ENCODE data around the gene CHMP2A.
A peak's percentile ranks its signal among the peaks of the same experiment; 100 is the strongest.

Gene CHMP2A

GRCh38 chr19:58536852-58537798, 17.8 kb downstream of the CHMP2A start:
- Histone ChIP-seq H3K36me3 (replicated peaks; ENCODE audit: low read depth, low read length) (no peaks in the 10 kb centered on the region), H3K4me1 (ENCODE audit: low read length) (peaks cover 10% of the 10 kb centered on the region), H2AFZ (ENCODE audit: low read depth, low read length) (no peak overlapping the region), H3K9me3 (ENCODE audit: insufficient read depth, low read length) (no peaks in the 10 kb centered on the region), H3K27ac (ENCODE audit: low read length) (no peak overlapping the region), H3K4me3 (ENCODE audit: low read length) (peak overlapping the region; percentile 82), H3K4me2 (ENCODE audit: low read length) (peak overlapping the region; percentile 90), H4K20me1 (ENCODE audit: insufficient read depth, low read length) (no peaks in the 10 kb centered on the region), H3K27me3 (ENCODE audit: low read depth, low read length) (peaks cover 11% of the 10 kb centered on the region), H3K79me2 (ENCODE audit: low read length) (no peaks in the 10 kb centered on the region), H3K9ac (ENCODE audit: low read length) (peak overlapping the region; percentile 66; the same call in 1 of the 2 replicates)
- no peak for TF ChIP-seq CTCF (IDR thresholded peaks at IDR 0.05; ENCODE audit: low read depth, low read length)
- no peak for TF ChIP-seq EZH2phosphoT487 (IDR thresholded peaks at IDR 0.05; ENCODE audit: low read depth)

GRCh38 chr19:58535857-58536256, 19.0 kb downstream of the CHMP2A start:
- H3K27ac ChIP-seq (ENCODE audit: low read length), result no peak overlapping the region
- no peak overlapping the region for H3K9ac ChIP-seq (ENCODE audit: low read length)
- H3K4me3 ChIP-seq (ENCODE audit: low read length), result no peak overlapping the region
- no peak overlapping the region for H3K4me2 ChIP-seq (ENCODE audit: low read length)
- no peaks in the 10 kb centered on the region for H3K9me3 ChIP-seq (ENCODE audit: insufficient read depth, low read length)
- H3K79me2 ChIP-seq (ENCODE audit: low read length), result no peaks in the 10 kb centered on the region
- H3K27me3 ChIP-seq (ENCODE audit: low read depth, low read length), result peaks cover 23% of the 10 kb centered on the region
- TF ChIP-seq CTCF (IDR thresholded peaks at IDR 0.05; ENCODE audit: low read depth, low read length) (no peak), EZH2phosphoT487 (IDR thresholded peaks at IDR 0.05; ENCODE audit: low read depth) (no peak)
- no peaks in the 10 kb centered on the region for H4K20me1 ChIP-seq (ENCODE audit: insufficient read depth, low read length)
- H3K4me1 ChIP-seq (ENCODE audit: low read length), result peaks cover 12% of the 10 kb centered on the region
- H2AFZ ChIP-seq (ENCODE audit: low read depth, low read length), result no peak overlapping the region
- no peaks in the 10 kb centered on the region for H3K36me3 ChIP-seq (replicated peaks; ENCODE audit: low read depth, low read length)

GRCh38 chr19:58531034-58531840, 23.7 kb downstream of the CHMP2A start:
- Histone ChIP-seq H3K79me2 (ENCODE audit: low read length) (no peaks in the 10 kb centered on the region), H3K36me3 (replicated peaks; ENCODE audit: low read depth, low read length) (no peaks in the 10 kb centered on the region), H3K27ac (ENCODE audit: low read length) (no peak overlapping the region), H3K9ac (ENCODE audit: low read length) (no peak overlapping the region), H3K4me1 (ENCODE audit: low read length) (peaks cover 3% of the 10 kb centered on the region), H2AFZ (ENCODE audit: low read depth, low read length) (no peak overlapping the region), H3K9me3 (ENCODE audit: insufficient read depth, low read length) (no peaks in the 10 kb centered on the region), H3K4me2 (ENCODE audit: low read length) (no peak overlapping the region), H3K4me3 (ENCODE audit: low read length) (no peak overlapping the region), H3K27me3 (ENCODE audit: low read depth, low read length) (peaks cover 17% of the 10 kb centered on the region), H4K20me1 (ENCODE audit: insufficient read depth, low read length) (no peaks in the 10 kb centered on the region)
- TF ChIP-seq CTCF (IDR thresholded peaks at IDR 0.05; ENCODE audit: low read depth, low read length) (no peak), EZH2phosphoT487 (IDR thresholded peaks at IDR 0.05; ENCODE audit: low read depth) (no peak)

GRCh38 chr19:58529405-58529804, 25.5 kb downstream of the CHMP2A start:
- Histone ChIP-seq H3K4me1 (ENCODE audit: low read length) (peaks cover 3% of the 10 kb centered on the region), H3K27ac (ENCODE audit: low read length) (no peak overlapping the region), H3K4me3 (ENCODE audit: low read length) (no peak overlapping the region), H2AFZ (ENCODE audit: low read depth, low read length) (no peak overlapping the region), H3K4me2 (ENCODE audit: low read length) (no peak overlapping the region), H3K9me3 (ENCODE audit: insufficient read depth, low read length) (no peaks in the 10 kb centered on the region), H4K20me1 (ENCODE audit: insufficient read depth, low read length) (no peaks in the 10 kb centered on the region), H3K9ac (ENCODE audit: low read length) (no peak overlapping the region), H3K27me3 (ENCODE audit: low read depth, low read length) (peaks cover 17% of the 10 kb centered on the region), H3K36me3 (replicated peaks; ENCODE audit: low read depth, low read length) (no peaks in the 10 kb centered on the region), H3K79me2 (ENCODE audit: low read length) (no peaks in the 10 kb centered on the region)
- no peak for TF ChIP-seq CTCF (IDR thresholded peaks at IDR 0.05; ENCODE audit: low read depth, low read length)
- no peak for TF ChIP-seq EZH2phosphoT487 (IDR thresholded peaks at IDR 0.05; ENCODE audit: low read depth)
